Inflammatory macrophage treated with lipopolysaccharide for 4 hours (primary cell): ENCODE measurements around the gene CPPED1.

ENCODE experiments used
- DNase-seq: peaks from one replicate; pipeline ENCODE4 v3.0.0-alpha.2; 2020

Gene CPPED1

GRCh38 chr16:12677502-12677901 lies 126.2 kb downstream of the CPPED1 start:
- peak; percentile 15 for DNase-seq

- peak; percentile 51 for DNase-seq
These were observed 127.8 kb downstream of the CPPED1 start for GRCh38 chr16:12675852-12676251.

- no peak for DNase-seq
These were observed 128.6 kb downstream of the CPPED1 start for GRCh38 chr16:12675046-12675445.

GRCh38 chr16:12674524-12674923 lies 129.2 kb downstream of the CPPED1 start:
- no peak for DNase-seq

GRCh38 chr16:12674071-12674470 lies 129.6 kb downstream of the CPPED1 start:
- peak; percentile 66 for DNase-seq

- no peak for DNase-seq
These were observed 130.2 kb downstream of the CPPED1 start for GRCh38 chr16:12673466-12673865.

- no peak for DNase-seq
These were observed 130.7 kb downstream of the CPPED1 start for GRCh38 chr16:12672986-12673385.

GRCh38 chr16:12669908-12670307 lies 133.8 kb downstream of the CPPED1 start:
- DNase-seq, result no peak

GRCh38 chr16:12667909-12668308 lies 135.8 kb downstream of the CPPED1 start:
- DNase-seq, result no peak

- DNase-seq, result no peak
These were observed 139.4 kb downstream of the CPPED1 start for GRCh38 chr16:12664164-12664733.

GRCh38 chr16:12661656-12662172 lies 142.0 kb downstream of the CPPED1 start:
- DNase-seq, result no peak

- DNase-seq, result no peak
These were observed 143.8 kb downstream of the CPPED1 start for GRCh38 chr16:12659871-12660270.

GRCh38 chr16:12658506-12658905 lies 145.2 kb downstream of the CPPED1 start:
- no peak for DNase-seq

GRCh38 chr16:12655537-12655936 lies 148.2 kb downstream of the CPPED1 start:
- no peak for DNase-seq

GRCh38 chr16:12653820-12654392 lies 149.8 kb downstream of the CPPED1 start:
- DNase-seq, result no peak

- DNase-seq, result no peak
These were observed 150.8 kb downstream of the CPPED1 start for GRCh38 chr16:12652924-12653323.

- no peak for DNase-seq
These were observed 151.7 kb downstream of the CPPED1 start for GRCh38 chr16:12651765-12652512.

GRCh38 chr16:12649356-12649755 lies 154.3 kb downstream of the CPPED1 start:
- no peak for DNase-seq

- DNase-seq, result peak; percentile 27
These were observed 157.0 kb downstream of the CPPED1 start for GRCh38 chr16:12646490-12647274.

GRCh38 chr16:12646098-12646489 lies 157.6 kb downstream of the CPPED1 start:
- no peak for DNase-seq

GRCh38 chr16:12643034-12643455 lies 160.6 kb downstream of the CPPED1 start:
- no peak for DNase-seq

- no peak for DNase-seq
These were observed 164.6 kb downstream of the CPPED1 start for GRCh38 chr16:12639044-12639443.

- no peak for DNase-seq
These were observed 166.7 kb downstream of the CPPED1 start for GRCh38 chr16:12637002-12637401.
